HepG2 (cell line): ENCODE measurements around the gene ADAMTS17. TPM values are rescaled to one million over a fixed set of nuclear protein-coding genes. Genes with fewer than 3 reads are reported as not detected.

ENCODE experiments used
- ARHGAP35 ChIP-seq: sonication (generic); formaldehyde crosslinking; IDR thresholded peaks from 2 replicates; pipeline ENCODE4 v1.9.0; 2022; ENCODE audit warnings: mild to moderate bottlenecking, inconsistent platforms, moderate library complexity, missing genetic modification reagents, borderline replicate concordance
- HNRNPK ChIP-seq: fragments of 200-400 bp; formaldehyde crosslinking; IDR thresholded peaks from 2 replicates; pipeline ENCODE4 v1.6.1; 2018; ENCODE audit warnings: low read length, low read depth, moderate library complexity, mild to moderate bottlenecking; ENCODE audit not compliant: poor library complexity, severe bottlenecking
- POLR2AphosphoS2 ChIP-seq: IDR thresholded peaks from 2 replicates; pipeline ENCODE4 v1.6.1; 2011; ENCODE audit warnings: low read depth, low read length, improper control_type of control experiment
- ZNF431 ChIP-seq: sonication (generic); formaldehyde crosslinking; IDR thresholded peaks from 2 replicates; pipeline ENCODE4 v1.9.0; 2022; ENCODE audit warnings: missing genetic modification reagents, low read depth, mild to moderate bottlenecking, borderline replicate concordance
- ZNF446 ChIP-seq: sonication (generic); formaldehyde crosslinking; IDR thresholded peaks from 2 replicates; pipeline ENCODE4 v1.5.0; 2020; ENCODE audit warnings: mild to moderate bottlenecking, missing genetic modification reagents
- polyA plus RNA-seq, 8 experiments: library from polyadenylated mRNA; depleted of rRNA in 3 of 8; stranded (reverse) in 7 of 8; unstranded in 1 of 8; fragments of >200 nt; fragmentation: Illumina TruSeq in 4 of 8; extraction: Trizol in 4 of 8; gene quantifications; 2 replicates each; pipeline versions ENCODE4 v1.2.1 to v1.2.3, GENCODE V29; 2011 to 2016; ENCODE audit warnings: low read depth in 4 of 8, missing spikeins in 1 of 8, mixed read lengths in 1 of 8; ENCODE audit not compliant: insufficient read depth in 1 of 8
- total RNA-seq, 5 experiments: library from RNA; depleted of rRNA; stranded (reverse); fragments of >200 nt; fragmentation: Illumina TruSeq; extraction: Trizol; gene quantifications; 2 replicates each; pipeline ENCODE4 v1.2.3, GENCODE V29; 2016; ENCODE audit warnings: low read depth in 1 of 5
- TF ChIP-seq, protein P1 (sequence below): sonication (generic); formaldehyde crosslinking; conservative IDR thresholded peaks from 2 replicates; pipeline ENCODE4 v1.8.0; 2022; ENCODE audit warnings: low read depth, missing genetic modification reagents
- TF ChIP-seq, protein P2 (sequence below): sonication (generic); formaldehyde crosslinking; IDR thresholded peaks from 2 replicates; pipeline ENCODE4 v1.9.0; 2021; ENCODE audit warnings: missing genetic modification reagents, borderline replicate concordance
- TF ChIP-seq, protein P3 (sequence below): sonication (generic); formaldehyde crosslinking; IDR thresholded peaks from 2 replicates; pipeline ENCODE4 v1.5.1; 2020; ENCODE audit warnings: mild to moderate bottlenecking, missing genetic modification reagents, moderate library complexity
- TF ChIP-seq, protein P4 (sequence below): sonication (generic); formaldehyde crosslinking; IDR thresholded peaks from 2 replicates; pipeline ENCODE4 v1.4.0; 2020; ENCODE audit warnings: mild to moderate bottlenecking, missing genetic modification reagents

The ADAMTS17 gene
- total and polyA plus RNA-seq, 2 of the 13 experiments (the other 11 are each of a cell fraction or from before 2014, with no cell fraction given), result 0.02 to 0.04 TPM

DNA sequence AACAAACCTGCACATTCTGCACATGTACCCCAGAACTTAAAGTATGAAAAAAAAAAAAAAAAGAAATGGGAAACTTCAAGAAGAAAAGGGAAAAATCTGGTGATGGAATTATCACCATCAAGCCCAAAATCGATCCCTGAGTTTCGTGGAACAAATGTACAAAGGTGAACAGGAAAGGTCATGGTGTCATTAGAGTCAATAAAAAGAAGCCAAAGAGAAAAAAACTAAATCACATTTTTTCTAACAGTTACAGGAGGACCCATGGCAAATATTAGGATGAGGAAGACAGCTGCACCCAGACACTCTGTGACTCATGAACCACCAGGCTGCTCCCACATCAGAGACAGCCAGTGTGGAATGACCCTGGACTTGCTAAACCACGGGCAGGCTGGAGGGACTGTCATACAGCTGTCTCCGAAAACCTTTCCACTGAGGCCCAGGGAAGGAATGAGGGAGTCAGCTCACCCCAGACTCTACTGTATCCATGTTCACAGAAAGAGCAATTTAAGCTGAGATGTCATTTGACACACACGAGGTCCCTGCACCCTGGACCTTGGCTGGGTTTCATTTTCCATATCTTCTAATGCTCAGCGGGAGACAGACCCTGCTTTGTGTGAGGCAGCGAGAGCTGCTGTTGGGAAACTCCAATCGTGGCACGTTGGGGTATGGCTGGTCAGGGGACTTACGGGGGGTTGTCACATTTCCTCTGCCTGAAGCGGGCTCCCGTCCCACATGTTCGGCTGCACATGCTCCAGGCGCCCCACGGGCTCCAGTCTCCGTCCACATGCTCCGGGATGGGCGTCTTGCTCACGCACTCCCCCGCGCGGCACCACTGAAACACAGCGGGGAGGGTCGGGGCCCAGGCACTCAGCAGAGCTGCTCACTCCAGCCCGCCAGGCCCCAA is 210.2 kb downstream of the ADAMTS17 start (continued):
- TF ChIP-seq, protein P1, sequence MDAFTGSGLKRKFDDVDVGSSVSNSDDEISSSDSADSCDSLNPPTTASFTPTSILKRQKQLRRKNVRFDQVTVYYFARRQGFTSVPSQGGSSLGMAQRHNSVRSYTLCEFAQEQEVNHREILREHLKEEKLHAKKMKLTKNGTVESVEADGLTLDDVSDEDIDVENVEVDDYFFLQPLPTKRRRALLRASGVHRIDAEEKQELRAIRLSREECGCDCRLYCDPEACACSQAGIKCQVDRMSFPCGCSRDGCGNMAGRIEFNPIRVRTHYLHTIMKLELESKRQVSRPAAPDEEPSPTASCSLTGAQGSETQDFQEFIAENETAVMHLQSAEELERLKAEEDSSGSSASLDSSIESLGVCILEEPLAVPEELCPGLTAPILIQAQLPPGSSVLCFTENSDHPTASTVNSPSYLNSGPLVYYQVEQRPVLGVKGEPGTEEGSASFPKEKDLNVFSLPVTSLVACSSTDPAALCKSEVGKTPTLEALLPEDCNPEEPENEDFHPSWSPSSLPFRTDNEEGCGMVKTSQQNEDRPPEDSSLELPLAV (CRISPR knock-in tag), result no peak
- TF ChIP-seq, protein P2, sequence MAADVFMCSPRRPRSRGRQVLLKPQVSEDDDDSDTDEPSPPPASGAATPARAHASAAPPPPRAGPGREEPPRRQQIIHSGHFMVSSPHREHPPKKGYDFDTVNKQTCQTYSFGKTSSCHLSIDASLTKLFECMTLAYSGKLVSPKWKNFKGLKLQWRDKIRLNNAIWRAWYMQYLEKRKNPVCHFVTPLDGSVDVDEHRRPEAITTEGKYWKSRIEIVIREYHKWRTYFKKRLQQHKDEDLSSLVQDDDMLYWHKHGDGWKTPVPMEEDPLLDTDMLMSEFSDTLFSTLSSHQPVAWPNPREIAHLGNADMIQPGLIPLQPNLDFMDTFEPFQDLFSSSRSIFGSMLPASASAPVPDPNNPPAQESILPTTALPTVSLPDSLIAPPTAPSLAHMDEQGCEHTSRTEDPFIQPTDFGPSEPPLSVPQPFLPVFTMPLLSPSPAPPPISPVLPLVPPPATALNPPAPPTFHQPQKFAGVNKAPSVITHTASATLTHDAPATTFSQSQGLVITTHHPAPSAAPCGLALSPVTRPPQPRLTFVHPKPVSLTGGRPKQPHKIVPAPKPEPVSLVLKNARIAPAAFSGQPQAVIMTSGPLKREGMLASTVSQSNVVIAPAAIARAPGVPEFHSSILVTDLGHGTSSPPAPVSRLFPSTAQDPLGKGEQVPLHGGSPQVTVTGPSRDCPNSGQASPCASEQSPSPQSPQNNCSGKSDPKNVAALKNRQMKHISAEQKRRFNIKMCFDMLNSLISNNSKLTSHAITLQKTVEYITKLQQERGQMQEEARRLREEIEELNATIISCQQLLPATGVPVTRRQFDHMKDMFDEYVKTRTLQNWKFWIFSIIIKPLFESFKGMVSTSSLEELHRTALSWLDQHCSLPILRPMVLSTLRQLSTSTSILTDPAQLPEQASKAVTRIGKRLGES (CRISPR knock-in tag), result no peak
- no peak for TF ChIP-seq ZNF446
- TF ChIP-seq HNRNPK, result no peak
- 0 out of 2 replicates have a peak, but pooled peaks have one; percentile 37 for TF ChIP-seq ZNF431 (CRISPR knock-in tag)
- TF ChIP-seq, protein P3, sequence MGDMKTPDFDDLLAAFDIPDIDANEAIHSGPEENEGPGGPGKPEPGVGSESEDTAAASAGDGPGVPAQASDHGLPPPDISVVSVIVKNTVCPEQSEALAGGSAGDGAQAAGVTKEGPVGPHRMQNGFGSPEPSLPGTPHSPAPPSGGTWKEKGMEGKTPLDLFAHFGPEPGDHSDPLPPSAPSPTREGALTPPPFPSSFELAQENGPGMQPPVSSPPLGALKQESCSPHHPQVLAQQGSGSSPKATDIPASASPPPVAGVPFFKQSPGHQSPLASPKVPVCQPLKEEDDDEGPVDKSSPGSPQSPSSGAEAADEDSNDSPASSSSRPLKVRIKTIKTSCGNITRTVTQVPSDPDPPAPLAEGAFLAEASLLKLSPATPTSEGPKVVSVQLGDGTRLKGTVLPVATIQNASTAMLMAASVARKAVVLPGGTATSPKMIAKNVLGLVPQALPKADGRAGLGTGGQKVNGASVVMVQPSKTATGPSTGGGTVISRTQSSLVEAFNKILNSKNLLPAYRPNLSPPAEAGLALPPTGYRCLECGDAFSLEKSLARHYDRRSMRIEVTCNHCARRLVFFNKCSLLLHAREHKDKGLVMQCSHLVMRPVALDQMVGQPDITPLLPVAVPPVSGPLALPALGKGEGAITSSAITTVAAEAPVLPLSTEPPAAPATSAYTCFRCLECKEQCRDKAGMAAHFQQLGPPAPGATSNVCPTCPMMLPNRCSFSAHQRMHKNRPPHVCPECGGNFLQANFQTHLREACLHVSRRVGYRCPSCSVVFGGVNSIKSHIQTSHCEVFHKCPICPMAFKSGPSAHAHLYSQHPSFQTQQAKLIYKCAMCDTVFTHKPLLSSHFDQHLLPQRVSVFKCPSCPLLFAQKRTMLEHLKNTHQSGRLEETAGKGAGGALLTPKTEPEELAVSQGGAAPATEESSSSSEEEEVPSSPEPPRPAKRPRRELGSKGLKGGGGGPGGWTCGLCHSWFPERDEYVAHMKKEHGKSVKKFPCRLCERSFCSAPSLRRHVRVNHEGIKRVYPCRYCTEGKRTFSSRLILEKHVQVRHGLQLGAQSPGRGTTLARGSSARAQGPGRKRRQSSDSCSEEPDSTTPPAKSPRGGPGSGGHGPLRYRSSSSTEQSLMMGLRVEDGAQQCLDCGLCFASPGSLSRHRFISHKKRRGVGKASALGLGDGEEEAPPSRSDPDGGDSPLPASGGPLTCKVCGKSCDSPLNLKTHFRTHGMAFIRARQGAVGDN (CRISPR knock-in tag), result peak; percentile 97
- no peak for TF ChIP-seq POLR2AphosphoS2
- TF ChIP-seq ARHGAP35, result peak; percentile 84
- TF ChIP-seq, protein P4, sequence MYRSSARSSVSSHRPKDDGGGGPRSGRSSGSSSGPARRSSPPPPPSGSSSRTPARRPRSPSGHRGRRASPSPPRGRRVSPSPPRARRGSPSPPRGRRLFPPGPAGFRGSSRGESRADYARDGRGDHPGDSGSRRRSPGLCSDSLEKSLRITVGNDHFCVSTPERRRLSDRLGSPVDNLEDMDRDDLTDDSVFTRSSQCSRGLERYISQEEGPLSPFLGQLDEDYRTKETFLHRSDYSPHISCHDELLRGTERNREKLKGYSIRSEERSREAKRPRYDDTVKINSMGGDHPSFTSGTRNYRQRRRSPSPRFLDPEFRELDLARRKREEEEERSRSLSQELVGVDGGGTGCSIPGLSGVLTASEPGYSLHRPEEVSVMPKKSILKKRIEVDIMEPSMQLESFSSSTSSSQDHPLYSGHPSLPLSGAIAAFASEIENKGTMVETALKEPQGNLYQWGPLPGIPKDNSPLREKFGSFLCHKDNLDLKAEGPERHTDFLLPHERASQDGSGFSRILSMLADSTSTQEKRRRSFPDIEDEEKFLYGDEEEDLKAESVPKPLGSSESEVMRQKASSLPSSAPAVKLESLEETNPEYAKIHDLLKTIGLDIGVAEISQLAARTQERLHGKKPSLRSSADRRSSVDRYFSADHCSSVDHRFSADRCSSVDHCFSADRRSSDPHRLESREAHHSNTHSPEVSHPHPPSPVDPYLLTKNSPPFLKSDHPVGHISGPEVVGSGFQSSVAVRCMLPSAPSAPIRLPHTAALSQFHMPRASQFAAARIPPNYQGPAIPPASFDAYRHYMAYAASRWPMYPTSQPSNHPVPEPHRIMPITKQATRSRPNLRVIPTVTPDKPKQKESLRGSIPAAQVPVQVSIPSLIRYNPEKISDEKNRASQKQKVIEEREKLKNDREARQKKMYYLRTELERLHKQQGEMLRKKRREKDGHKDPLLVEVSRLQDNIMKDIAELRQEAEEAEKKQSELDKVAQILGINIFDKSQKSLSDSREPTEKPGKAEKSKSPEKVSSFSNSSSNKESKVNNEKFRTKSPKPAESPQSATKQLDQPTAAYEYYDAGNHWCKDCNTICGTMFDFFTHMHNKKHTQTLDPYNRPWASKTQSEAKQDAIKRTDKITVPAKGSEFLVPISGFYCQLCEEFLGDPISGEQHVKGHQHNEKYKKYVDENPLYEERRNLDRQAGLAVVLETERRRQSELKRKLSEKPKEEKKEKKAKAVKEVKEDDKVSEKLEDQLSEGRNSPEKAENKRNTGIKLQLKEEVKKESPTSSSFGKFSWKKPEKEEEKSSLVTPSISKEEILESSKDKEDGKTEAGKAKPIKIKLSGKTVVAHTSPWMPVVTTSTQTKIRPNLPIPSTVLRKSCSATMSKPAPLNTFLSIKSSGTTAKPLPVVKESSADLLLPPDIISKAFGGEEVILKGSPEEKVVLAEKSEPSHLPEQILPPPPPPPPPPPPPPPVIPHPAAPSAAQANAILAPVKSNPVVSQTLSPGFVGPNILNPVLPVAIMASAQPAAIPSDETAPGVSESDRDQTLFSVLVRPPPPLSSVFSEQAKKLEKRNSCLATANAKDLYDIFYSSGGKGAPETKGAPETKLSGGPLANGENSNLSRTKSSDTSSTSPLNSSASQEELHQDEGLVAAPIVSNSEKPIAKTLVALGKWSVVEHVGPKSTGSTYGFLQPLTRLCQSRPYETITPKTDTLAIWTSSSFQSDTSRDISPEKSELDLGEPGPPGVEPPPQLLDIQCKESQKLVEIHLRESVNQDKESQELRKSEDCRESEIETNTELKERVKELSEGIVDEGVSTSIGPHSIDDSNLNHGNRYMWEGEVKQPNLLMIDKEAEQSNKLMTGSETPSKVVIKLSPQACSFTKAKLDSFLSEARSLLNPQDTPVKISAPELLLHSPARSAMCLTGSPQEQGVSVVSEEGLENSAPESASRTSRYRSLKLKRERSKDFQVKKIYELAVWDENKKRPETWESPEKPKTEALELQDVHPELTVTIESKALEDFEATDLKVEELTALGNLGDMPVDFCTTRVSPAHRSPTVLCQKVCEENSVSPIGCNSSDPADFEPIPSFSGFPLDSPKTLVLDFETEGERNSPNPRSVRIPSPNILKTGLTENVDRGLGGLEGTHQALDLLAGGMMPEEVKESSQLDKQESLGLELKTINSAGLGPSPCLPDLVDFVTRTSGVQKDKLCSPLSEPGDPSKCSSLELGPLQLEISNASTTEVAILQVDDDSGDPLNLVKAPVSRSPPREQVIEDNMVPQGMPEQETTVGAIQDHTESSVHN, result no peak
